ENCODE results near the gene AUNIP. TPM values are rescaled to one million over a fixed set of nuclear protein-coding genes. Genes with fewer than 3 reads are reported as not detected.

Gene AUNIP
- polyA plus RNA-seq, 1 of the 3 experiments (the other 2 are of a cell fraction) = 1.9 TPM

- TF ChIP-seq, protein P1, sequence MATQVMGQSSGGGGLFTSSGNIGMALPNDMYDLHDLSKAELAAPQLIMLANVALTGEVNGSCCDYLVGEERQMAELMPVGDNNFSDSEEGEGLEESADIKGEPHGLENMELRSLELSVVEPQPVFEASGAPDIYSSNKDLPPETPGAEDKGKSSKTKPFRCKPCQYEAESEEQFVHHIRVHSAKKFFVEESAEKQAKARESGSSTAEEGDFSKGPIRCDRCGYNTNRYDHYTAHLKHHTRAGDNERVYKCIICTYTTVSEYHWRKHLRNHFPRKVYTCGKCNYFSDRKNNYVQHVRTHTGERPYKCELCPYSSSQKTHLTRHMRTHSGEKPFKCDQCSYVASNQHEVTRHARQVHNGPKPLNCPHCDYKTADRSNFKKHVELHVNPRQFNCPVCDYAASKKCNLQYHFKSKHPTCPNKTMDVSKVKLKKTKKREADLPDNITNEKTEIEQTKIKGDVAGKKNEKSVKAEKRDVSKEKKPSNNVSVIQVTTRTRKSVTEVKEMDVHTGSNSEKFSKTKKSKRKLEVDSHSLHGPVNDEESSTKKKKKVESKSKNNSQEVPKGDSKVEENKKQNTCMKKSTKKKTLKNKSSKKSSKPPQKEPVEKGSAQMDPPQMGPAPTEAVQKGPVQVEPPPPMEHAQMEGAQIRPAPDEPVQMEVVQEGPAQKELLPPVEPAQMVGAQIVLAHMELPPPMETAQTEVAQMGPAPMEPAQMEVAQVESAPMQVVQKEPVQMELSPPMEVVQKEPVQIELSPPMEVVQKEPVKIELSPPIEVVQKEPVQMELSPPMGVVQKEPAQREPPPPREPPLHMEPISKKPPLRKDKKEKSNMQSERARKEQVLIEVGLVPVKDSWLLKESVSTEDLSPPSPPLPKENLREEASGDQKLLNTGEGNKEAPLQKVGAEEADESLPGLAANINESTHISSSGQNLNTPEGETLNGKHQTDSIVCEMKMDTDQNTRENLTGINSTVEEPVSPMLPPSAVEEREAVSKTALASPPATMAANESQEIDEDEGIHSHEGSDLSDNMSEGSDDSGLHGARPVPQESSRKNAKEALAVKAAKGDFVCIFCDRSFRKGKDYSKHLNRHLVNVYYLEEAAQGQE (IDR thresholded peaks at IDR 0.05; ENCODE audit: low read depth, low read length) = no peak
Measured at GRCh38 chr1:25804964-25805862, 54.0 kb downstream of the AUNIP start (continued).

- Histone ChIP-seq H3K27ac (ENCODE audit: low read depth in 2 of 2, low read length in 1 of 2) (no peak overlapping the region), H3K9ac (no peak overlapping the region), H2AFZ (ENCODE audit: low read depth) (no peak overlapping the region), H3K79me2 (ENCODE audit: insufficient read depth) (peaks cover 24% of the 10 kb centered on the region; the same call in 1 of the 2 replicates), H3K4me1 (ENCODE audit: control insufficient read depth in 1 of 2, insufficient read depth in 2 of 2, low read depth in 1 of 2, low read length in 1 of 2) (peaks cover 0 to 35% of the 10 kb centered on the region in 2 experiments; a peak in 3 of 4 replicates), H3K9me3 (no peaks in the 10 kb centered on the region), H3F3A (replicated peaks; ENCODE audit: insufficient read depth) (peaks cover 13% of the 10 kb centered on the region), H3K4me2 (no peak overlapping the region), H3K27me3 (ENCODE audit: insufficient read depth) (no peaks in the 10 kb centered on the region), H3K4me3 (ENCODE audit: low read depth in 2 of 2, low read length in 1 of 2) (no peak overlapping the region), H3K36me3 (replicated peaks in 1 of 2; ENCODE audit: control insufficient read depth in 1 of 2, insufficient read depth in 2 of 2, low read length in 1 of 2) (peaks cover 3 to 29% of the 10 kb centered on the region in 2 experiments), H4K20me1 (ENCODE audit: insufficient read depth) (no peaks in the 10 kb centered on the region), H3K9me2 (no peaks in the 10 kb centered on the region)
- DNase-seq = no peak
- CTCF ChIA-PET = interaction anchor here (0.6 to 2.2 kb wide), 4 partner anchors 15 to 232 kb away, joined by 3 to 14 read pairs (median 6); partner anchors contain the start of gene MTFR1L
- POLR2A ChIA-PET = no interaction called here
- TF ChIP-seq JUND (IDR thresholded peaks at IDR 0.05) (no peak), TCF12 (IDR thresholded peaks at IDR 0.05) (no peak), RAD21 (IDR thresholded peaks at IDR 0.05; ENCODE audit: low read length) (no peak), GABPA (IDR thresholded peaks at IDR 0.05; ENCODE audit: low read depth) (no peak), CHD2 (IDR thresholded peaks at IDR 0.05; ENCODE audit: low read length, partially characterized antibody) (no peak), NFIC (IDR thresholded peaks at IDR 0.05; ENCODE audit: borderline replicate concordance) (no peak), FOXM1 (IDR thresholded peaks at IDR 0.05; ENCODE audit: low read depth) (no peak), RCOR1 (IDR thresholded peaks at IDR 0.05; ENCODE audit: low read length) (no peak), GATA2 (CRISPR knock-in tag; IDR thresholded peaks at IDR 0.05) (no peak)
- TF ChIP-seq, protein P1 (IDR thresholded peaks at IDR 0.05; ENCODE audit: low read depth, low read length) = no peak
- TF ChIP-seq, protein P2, sequence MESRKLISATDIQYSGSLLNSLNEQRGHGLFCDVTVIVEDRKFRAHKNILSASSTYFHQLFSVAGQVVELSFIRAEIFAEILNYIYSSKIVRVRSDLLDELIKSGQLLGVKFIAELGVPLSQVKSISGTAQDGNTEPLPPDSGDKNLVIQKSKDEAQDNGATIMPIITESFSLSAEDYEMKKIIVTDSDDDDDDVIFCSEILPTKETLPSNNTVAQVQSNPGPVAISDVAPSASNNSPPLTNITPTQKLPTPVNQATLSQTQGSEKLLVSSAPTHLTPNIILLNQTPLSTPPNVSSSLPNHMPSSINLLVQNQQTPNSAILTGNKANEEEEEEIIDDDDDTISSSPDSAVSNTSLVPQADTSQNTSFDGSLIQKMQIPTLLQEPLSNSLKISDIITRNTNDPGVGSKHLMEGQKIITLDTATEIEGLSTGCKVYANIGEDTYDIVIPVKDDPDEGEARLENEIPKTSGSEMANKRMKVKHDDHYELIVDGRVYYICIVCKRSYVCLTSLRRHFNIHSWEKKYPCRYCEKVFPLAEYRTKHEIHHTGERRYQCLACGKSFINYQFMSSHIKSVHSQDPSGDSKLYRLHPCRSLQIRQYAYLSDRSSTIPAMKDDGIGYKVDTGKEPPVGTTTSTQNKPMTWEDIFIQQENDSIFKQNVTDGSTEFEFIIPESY (IDR thresholded peaks at IDR 0.05; ENCODE audit: borderline replicate concordance, low read depth) = no peak
- 75% methylated on average over 9 of the region's 10 CpGs for WGBS (ENCODE audit: low lambda C conversion rate)
Measured at GRCh38 chr1:25804244-25804963, 54.9 kb downstream of the AUNIP start.
